GM18858 (cell line): ENCODE results near the gene CFAP119.
A peak's percentile ranks its signal among the peaks of the same experiment; 100 is the strongest.

Source experiments
- ATAC-seq: cut with Tn5 transposase; IDR thresholded peaks from one replicate; pipeline ENCODE4 v1.9.1; 2021; ENCODE audit not compliant: unreplicated experiment

The CFAP119 gene

DNA sequence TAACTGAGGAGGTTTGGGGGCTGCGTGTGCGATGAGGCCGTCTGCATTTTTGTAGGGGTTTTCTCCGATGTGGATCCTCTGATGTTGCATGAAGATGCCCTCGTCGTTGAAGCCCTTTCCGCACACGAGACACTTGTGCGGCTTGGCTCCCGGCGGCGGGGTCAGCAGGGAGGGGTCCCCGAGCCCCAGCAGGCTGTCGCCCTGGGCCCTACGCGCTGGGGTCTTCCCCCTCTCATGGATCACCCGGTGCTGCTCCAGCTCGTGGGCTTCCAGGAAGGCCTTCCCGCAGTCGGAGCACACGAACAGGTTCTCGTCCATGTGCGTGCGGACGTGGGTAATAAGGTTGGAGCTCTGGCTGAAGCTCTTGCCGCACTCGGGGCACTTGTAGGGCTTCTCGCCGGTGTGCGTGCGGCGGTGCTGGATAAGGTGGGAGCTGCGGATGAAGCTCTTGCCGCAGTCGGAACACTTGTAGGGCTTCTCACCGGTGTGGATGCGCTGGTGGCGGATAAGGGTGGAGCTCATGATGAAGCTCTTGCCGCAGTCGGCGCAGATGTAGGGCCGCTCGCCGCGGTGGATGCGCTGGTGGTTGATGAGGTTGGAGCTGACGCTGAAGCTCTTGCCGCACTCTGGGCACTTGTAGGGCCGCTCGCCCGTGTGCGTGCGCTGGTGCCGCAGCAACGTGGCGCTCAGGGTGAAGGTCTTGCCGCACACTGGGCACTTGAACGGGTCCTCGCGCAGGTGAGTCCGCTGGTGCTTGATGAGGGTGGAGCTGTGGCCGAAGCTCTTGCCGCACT, 20.8 kb upstream of the CFAP119 start:
- ATAC-seq, result no peak

DNA sequence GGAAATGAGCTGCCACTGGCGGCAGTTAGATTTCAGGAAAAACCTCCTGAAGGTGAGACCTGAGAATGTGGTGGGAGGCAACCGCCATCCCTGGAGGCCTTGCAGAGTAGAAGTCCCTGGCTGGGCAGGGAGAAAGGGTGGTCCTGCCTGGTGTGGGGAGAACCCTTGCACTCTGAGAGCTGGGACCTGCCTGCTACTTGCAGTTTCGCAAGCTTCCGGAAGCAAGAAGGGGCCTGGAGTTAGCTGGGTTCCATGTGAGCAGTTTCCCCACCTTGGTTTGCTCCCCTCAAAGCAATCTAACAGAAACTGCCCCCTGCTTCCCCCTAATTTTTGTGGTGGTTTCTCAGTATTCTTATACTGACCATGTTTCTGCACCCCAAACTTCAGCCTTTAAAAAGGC, 18.7 kb upstream of the CFAP119 start:
- ATAC-seq, result no peak

DNA sequence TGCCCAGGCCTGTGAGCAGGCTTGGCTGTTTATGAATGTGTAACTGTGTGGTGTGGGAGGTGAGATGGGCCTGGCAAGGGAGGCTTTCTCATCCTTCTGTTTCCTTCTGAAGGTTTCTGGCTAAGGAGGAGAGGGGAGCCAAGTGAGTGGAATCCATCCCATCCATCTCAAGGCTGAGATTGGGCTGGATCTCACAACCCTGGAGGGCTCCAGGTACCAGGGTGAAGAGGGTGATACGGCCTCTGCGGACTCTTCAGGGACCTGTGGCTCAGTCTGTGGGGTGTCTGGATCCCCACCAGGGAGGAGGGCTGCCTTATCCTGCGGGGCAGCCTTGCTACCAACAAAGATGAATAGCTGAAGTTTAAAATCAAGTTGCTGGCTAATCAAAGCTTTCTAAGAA, 18.2 kb upstream of the CFAP119 start:
- no peak for ATAC-seq

DNA sequence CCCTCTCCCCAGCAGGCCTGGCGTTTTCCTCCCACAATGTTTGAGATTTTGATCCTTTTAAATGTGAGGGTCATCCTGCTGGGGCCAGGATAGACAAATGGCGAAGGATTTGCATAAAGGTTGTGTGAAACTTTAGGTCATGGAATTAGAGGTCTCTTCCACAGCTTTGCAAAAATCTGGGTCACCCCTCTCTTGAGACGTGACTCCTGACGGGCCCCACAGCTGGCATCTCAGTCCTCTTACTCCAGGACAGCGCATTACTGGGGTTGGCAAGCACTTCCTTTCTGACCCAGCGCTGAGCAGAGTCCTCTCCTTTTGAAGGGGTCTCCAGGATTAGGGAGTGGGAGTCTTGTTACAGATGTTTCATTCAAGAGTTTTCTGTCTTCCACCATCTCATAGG, 17.7 kb upstream of the CFAP119 start:
- no peak for ATAC-seq

DNA sequence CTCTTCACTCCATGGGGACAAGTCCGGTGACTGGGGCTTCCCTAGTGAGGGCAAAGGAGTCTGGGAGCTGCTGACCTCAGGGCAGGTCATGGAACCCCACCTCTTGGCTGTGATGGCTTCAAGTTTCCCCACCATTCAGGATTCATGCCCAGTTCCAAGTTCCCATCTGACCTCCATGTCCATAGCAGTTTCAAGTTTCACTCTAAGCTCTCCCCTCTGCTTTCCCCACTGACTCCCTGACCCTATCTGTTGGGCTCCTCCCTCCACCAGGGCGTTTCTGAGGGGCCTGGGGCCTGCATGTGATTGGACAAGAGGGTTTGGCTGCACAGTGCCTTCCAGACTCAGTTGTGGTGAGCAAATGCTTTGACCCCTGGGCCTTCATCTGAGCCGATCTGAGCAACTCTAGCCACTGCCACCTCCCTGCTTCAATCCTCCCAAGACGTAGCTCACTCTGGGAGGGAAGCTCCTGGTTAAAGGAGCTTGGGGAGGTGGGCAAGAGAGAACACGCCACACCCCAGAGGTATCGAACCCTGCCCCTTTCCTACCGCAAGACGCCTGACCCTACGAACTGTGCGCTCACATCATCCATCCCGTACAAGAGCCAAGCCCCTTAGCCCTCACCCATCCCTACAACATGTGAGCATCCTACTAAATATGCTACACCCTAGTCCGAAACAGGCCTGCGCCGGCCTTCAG, 16.8 kb upstream of the CFAP119 start:
- no peak for ATAC-seq

DNA sequence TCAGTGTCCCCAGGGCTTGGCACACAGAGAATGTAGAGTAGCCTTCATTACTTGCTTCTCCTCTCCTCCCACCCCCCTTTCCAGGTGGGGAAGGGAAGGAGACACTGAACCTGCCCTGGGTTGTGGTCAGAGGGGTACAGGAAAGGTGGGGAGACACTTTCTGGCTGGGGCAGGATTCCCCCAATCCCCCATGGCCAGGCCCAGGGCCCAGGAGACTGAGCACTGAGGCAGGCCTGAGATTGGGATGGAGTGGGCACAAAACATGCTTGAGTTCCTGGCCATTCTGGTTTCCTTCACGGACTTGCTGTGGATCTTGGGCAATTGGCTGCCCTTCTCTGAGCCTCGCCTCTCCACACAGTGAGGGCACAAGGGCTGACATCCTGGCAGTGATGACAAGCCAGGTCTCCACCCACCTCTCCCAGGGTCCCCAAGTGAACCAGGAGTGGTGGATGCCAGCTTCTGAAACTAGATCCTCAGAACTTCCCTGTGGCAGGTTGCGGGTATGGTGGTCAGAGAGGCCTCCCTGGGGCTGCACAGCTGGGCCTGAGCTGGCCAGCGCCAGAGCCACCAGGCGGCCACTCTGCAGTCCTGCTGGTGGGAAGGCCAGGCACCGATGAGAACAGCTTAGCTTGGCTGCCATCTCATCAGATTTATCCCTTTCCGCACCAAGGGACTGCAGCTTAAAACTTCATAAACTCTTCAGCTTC, 15.9 kb upstream of the CFAP119 start:
- ATAC-seq, result no peak

DNA sequence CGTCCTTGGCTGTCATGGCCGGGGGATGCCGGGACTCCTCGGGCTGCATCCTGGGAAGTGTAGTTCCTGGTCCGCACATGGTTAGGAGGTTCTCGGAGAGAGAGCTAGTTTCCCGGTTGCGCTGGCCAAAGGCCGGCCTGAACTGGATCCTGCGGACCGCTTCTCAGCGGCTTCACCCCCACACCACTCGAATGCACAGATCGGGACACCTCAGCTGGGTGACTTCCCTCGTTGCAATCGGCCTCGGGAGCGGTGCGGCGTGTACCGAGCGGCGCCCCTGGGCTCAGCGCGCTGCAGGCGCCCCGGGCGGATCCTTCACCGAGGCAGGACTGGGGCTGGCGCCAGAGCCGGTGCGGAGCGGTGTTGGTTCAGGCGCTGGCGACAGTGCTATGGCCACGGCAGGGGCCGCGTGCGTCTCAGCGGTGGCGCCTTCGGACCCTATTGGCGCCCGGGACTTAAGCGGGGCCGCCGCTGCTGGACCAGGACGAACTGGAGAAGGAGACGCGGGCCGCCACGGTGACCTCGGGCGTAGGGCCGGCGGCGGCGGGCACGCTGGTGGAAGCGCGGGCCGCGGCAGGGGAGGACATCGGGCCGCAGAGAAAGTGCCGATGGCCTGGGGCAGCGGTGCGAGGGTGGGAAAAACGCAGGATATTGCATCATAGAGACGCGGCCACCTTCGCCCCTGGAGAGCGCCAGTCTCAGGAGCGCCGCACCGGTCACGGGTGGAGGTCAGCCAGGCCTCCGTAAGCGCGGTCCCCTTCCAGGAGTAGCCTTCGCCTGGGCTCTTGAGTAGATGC, 13.7 kb upstream of the CFAP119 start:
- ATAC-seq, result peak; percentile 63

DNA sequence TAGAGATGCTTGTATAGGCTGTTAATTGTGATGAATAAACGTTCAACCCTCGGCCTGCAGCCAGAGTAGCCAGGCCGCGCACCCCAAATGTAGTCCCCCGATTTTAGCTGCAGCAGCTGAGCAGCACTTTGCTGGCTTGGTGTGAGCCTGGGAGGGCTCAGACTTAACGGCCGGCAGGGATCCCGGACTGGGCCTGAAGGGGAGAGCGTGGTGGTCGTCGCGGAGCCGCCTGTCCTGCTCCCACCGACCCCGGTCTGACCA, 13.2 kb upstream of the CFAP119 start:
- peak; percentile 12 for ATAC-seq

DNA sequence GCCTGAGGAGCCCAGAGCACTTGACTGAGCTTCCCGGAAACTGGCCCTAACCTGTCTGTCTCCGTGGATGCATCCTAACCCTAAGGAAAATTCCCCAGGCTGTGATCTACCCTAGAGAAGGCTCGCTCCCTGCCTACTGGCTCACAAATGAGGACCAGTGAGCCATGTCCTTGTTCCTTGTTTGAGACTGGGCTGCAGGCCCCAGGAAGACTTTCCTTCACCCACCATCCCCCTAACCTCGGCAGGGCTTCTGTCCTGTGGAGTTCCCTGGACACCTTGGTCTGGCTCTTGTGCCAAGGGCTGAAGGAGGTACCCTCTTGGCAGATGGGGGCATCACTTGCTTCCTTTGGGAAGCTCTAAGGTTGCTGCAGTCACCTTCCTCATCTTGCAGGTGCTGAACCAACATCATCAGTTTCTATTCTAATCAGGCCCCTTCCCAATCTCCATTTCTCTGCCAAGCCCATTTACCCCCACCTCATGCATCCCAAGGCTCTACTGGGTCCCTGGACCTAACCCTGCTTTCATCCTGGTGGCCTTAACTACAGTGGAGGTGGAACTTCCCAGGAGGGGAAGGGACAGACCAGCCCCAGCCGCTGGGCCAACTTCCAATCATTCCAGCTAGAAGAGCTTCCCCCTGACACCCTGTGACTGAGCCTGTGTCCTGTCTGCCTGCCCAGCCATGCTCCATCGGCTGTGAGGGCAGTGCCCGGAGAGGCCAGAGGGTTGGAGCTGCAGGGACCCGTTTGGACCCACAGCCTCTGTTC, 12.7 kb upstream of the CFAP119 start:
- no peak for ATAC-seq

DNA sequence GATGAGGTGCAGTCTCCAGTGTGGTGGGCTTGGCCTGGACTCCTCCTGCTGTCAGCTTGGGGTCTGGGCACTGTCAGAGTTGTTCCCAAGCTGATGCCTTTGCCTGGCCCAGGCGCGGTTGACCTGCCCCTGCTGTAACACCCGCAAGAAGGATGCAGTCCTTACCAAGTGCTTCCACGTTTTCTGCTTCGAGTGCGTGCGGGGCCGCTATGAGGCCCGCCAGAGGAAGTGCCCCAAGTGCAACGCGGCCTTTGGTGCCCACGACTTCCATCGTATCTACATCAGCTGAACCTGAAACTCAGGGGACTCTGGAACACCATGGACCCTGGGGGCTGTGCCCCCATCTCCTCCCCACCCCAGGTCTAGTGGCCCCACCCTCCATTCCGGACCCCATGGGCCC, 12.0 kb upstream of the CFAP119 start:
- ATAC-seq, result no peak

DNA sequence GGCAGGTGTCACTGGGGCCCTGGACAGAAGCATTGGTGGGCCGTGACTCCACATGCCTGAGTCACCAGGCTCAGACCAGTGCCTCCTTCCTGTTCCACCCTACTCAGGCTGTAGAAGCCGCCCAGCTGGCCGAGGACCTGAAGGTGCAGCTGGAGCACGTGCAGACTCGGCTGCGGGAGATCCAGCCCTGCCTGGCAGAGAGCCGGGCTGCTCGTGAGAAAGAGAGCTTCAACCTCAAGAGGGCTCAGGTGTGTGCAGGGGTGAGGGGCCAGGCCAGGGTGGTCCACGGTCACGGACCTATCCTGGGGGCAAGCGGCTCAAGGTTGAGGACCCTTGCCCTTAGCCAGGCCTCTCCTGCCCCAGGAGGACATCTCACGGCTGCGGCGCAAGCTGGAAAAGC, 9.9 kb upstream of the CFAP119 start:
- ATAC-seq, result no peak

DNA sequence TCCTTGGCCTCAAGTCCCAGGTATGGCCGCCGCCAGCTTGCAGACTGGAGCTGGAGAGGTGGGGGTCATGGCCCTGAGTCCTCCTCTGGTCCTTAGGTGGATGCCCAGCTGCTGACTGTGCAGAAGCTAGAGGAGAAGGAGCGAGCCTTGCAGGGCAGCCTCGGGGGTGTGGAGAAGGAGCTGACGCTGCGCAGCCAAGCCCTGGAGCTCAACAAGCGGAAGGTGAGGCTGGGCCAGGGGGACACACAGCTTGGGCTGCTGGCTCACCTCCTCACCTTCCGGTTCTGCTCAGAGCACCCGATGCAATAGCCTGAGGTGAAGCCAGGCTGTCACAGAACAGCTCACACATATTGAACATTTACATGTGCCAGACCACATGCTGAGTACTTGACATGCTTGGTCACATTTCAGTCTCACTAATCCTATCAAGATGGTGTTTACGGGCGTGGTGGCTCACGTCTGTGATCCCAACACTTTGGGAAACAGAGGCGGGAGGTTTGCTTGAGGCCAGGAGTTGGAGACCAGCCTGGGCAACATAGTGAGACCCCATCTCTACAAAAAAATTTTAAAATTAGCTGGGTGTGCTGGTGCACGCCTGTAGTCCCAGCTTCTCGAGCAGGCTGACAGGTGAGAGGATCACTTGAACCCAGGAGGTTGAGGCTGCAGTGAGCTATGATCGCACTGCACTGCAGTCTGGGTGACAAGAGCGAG, 7.7 kb upstream of the CFAP119 start:
- no peak for ATAC-seq

DNA sequence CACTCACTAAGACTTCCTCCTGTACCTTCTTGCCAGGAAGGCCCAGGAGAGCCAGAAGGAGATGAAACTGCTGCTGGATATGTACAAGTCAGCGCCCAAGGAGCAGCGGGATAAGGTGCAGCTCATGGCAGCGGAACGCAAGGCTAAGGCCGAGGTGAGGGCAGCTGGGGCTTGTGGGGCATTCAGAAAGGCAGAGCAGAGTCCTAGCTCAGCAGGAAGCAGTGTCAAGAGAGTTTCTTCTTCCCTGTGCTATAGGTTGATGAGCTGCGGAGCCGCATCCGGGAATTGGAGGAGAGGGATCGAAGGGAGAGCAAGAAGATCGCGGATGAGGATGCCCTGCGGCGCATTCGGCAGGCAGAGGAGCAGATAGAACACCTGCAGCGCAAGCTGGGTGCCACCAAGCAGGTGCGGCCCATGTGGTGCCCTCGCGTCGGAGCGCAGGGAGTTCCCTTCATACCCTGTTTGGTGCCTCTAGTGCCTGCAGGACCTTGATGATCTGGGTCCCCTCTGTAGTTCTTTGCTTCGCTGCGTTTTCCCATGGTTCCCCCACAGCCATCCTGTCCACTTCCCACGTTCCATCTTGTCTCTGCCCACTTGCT, 6.8 kb upstream of the CFAP119 start:
- ATAC-seq, result no peak

DNA sequence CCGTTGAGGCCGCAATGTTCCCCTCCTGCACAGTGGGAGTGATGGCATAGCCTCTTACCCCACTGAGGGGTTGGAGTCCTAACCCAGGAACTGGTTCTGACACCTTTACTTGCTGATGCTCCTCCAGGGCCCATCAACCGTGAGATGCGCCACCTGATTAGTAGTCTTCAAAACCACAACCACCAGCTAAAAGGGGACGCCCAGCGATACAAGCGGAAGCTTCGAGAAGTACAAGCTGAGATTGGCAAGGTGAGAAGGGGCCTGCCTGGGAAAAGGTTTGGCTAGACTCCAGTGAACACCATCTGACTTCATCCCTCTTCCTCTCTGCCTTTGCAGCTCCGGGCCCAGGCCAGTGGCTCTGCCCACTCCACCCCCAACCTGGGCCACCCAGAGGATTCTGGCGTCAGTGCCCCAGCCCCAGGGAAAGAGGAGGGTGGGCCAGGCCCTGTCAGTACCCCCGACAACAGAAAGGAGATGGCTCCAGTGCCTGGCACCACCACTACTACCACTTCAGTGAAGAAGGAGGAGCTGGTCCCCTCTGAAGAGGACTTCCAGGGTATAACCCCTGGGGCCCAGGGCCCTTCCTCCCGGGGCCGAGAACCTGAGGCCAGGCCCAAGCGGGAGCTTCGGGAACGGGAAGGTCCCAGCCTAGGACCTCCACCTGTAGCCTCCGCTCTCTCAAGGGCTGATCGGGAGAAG, 6.1 kb upstream of the CFAP119 start:
- ATAC-seq, result no peak

DNA sequence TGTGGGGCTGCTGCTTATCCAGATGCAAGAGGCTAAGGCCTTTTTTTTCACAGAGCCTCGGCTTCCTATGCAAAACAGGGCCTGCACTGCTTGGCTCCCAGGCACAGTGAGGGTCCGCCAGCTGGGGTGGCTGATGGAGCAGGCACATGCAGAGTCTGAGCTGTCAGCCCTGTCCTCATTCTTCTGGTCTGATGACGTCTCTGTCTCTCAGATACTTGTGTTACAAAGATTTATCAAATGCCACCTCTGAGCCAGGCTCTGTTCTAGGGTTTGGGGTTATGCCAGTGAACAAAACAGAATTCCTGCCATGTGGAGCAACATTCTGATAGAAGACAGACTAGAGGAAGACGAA, 5.0 kb upstream of the CFAP119 start:
- ATAC-seq, result no peak

DNA sequence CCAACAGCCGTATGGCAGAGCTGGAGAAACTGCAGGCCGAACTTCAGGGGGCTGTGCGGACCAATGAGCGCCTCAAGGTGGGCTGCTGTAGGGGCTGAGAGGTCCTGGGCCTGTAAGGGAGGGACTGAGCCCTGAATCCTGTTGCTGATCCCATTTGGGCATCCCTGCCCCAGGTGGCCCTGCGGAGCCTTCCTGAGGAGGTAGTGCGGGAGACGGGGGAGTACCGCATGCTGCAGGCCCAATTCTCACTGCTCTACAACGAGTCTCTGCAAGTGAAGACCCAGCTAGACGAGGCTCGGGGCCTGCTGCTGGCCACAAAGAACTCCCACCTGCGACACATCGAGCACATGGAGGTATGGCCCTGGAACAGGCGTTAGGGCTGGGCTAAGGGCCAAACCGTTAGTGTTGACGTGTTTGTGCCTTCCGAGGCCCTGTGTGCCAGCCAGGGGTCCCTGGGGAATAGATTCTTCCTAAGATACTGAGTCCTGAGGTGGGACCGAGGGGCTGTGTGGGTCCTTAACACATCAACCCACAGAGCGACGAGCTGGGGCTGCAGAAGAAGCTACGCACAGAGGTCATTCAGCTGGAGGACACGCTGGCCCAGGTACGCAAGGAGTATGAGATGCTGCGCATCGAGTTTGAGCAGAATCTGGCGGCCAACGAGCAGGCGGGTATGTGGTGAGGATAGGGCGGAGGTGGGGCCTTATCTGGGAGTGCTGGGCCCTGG, 4.5 kb upstream of the CFAP119 start:
- ATAC-seq, result no peak

DNA sequence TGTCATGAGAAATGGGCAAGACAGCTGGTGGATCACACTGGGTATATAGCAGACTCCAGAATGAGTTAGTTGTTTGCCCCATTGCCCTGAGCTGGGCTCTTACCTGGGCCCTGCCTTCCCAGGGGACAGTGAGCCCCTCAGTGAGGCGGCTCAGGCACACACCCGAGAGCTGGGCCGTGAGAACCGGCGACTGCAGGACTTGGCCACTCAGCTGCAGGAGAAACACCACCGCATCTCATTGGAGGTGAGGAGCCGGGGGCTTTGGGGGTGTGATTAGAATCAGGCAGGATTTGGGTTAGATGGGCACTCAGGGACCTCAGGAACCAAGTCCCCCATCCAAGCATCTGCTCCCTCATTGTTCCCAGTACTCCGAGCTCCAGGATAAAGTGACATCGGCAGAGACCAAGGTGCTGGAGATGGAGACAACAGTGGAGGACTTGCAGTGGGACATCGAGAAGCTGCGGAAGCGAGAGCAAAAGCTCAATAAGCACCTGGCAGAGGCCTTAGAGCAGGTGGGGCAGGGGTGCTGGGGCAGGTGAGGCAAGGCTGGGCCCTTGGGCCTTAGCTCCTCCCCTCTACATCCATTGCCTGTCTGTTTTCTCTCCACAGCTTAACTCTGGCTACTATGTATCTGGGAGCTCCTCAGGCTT, 3.1 kb upstream of the CFAP119 start:
- no peak for ATAC-seq

DNA sequence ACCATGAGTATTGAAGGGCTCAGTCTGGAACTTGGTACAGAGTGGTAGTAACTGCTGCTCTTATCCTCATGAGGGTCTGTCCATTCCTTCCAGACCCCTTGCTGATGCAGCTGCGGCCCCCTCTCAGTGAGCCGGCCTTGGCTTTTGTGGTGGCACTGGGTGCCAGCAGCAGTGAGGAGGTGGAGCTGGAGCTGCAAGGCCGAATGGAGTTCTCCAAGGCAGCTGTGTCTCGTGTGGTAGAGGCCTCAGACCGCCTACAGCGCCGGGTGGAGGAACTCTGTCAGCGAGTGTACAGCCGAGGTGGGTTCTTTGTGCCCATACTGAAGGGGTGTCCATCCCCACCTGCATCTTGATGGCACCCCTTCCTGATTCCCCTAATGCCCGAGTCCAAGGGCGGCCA, 2.2 kb upstream of the CFAP119 start:
- no peak for ATAC-seq
